Measurements from ENCODE around the gene KCNQ1OT1. TPM values are rescaled to one million over a fixed set of nuclear protein-coding genes. Genes with fewer than 3 reads are reported as not detected.

Gene KCNQ1OT1
- polyA plus RNA-seq, 3 donors, result 0.69 to 0.78 (median 0.76) TPM

DNA sequence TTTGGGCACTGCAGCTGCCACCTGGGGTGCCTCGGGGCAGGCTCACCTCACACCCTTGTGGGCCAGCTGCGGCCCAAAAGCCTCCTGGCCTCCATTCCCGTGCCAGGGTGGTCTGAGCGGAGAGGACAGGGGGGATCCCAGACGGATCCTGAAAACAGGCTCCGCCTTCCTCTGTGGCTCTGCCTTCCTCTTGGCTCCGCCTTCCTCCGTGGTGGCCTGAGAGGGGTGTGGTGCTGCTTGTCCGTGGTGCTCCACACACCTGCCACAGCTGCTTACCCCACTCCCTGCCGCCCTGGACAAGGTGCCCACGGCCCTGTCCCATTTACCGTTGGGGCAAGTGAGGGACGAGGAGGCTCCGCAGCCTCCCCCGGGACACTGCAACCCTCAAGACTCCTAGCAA lies 23.2 kb upstream of the KCNQ1OT1 start:
- DNase-seq (ENCODE audit: low read depth in 3 of 3, low spot score in 2 of 3), result no peak

GRCh38 chr11:2721210-2721916 lies 21.6 kb upstream of the KCNQ1OT1 start:
- no peak for DNase-seq (ENCODE audit: low read depth in 3 of 3, low spot score in 2 of 3)

DNA sequence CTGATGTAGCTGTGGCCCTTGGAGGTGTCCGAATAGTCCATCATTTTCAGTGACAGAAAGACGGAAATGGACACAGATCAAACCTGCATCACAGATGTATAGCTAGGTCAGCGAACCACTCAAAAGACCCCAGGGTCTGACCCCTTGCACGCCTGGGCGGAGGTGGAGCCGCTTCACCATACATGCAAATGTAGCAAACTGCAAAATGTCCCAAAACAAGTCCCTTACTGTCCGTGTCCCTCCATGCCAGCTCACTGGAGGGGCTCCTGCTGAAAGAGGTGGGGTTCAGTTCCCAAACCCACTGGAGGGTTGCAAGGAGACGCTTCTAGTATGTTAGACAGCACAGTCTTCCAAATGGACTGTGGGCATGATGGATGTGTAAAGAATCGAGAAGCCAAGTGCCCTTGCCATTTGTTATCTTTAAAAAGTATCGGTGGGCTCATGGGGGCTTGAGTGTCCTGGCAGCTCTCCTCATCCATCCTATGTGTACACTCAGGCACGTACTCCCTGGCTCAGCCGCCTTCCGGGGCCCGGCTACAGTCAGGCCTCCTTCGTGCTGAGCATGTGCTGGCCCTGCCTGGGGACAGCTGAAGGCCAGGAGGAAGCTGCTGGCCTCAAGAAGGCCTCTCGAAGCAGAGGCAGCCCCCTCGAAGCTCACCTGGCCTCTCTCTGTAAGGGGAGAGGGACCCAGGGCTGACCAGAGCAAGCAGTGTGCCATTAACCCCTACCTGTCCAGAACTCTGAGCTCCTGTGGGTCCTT lies 20.2 kb upstream of the KCNQ1OT1 start:
- DNase-seq (ENCODE audit: low read depth in 3 of 3, low spot score in 2 of 3), result no peak

GRCh38 chr11:2718817-2719438 lies 19.1 kb upstream of the KCNQ1OT1 start:
- no peak for DNase-seq (ENCODE audit: low read depth in 3 of 3, low spot score in 2 of 3)

DNA sequence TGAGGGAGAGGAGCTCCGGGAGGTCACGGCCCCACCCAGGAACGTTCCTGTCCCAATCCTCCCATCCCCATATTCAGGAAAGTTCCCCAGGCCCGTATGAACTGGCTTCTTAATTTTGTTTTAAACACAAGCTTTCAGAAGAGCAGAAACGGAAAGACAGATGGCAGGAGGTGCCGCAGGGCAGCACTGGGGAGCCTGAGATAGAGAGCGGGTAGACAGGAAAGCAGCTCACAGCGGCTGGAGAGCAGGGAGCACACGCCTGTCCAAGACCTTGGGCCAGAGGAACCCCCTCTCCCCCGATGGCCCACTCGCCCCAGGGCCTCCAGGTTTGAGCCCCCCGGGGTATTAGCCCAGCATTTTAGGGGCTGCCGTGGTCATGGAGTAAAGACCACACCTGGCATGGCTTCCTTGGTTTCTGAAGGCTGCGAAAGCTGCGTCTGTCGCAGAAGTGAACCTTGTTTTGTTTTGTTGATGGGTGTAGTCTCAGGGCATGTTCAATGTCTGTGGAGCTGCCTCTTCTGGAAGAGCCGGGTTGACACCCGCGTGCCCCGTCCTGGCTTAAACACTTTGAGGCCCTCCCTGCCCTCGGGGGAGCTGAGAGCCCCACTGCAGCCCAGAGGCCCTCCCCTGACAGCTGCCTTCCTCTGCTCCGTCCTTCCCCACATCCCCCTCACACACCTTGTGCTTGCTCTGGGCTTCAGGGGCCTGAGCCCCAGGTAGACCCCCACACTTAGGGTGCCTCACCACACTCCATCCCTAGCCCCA lies 17.9 kb upstream of the KCNQ1OT1 start:
- no peak for DNase-seq (ENCODE audit: low read depth in 3 of 3, low spot score in 2 of 3)

- no peak for DNase-seq (ENCODE audit: low read depth in 3 of 3, low spot score in 2 of 3)
These were observed 16.7 kb upstream of the KCNQ1OT1 start for GRCh38 chr11:2716376-2717095.

DNA sequence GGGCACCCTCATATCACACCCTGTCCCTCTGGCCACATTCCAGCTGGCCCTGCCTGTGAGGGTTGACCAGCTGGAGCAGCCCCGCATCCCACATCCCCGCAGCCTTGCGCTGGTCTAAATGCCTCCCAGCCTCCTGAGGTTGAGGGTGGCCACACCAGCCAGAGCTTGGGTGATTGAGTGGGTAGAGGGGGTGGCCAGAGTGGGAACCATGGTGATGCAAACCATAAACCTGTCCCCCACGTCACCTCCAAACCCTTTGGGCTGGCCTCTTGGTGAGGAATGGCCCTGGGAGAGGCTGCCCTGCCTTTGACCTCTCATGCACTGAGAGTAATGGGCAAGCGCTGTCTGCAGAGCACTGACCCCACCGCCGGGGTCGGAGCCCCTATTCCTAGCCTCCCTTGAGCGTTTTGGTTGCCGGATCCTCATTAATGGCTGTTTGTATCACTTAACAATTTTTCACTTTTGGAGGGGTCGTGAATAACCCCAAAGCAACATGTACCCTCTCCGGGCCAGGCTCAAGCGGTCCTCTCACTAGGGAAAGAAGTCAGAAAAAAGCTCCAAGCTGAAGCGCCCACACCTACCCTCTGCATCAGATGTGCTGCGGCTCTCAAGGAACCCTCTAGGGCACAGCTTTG lies 16.0 kb upstream of the KCNQ1OT1 start:
- no peak for DNase-seq (ENCODE audit: low read depth in 3 of 3, low spot score in 2 of 3)

DNA sequence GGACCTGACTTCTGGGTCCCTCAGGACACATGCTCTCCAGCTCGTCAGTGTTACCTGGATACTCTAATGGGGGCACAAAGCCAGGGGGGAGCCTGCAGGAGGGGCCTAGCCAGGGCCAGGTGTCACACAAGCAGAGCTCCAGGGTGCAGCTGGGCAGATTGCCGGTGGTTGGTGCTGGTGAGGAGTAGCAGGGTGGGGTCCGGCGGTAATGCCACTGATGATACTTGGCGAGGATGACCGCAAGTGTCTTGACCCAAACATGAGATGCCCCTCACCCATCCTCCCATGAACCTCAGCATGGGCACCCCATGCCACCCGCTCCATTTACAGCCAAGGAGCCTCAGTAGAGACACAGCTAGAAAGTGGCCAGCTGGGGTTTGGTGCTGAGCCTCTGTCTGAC lies 15.1 kb upstream of the KCNQ1OT1 start:
- no peak for DNase-seq (ENCODE audit: low read depth in 3 of 3, low spot score in 2 of 3)

GRCh38 chr11:2714463-2714800 lies 14.6 kb upstream of the KCNQ1OT1 start:
- DNase-seq (ENCODE audit: low read depth in 3 of 3, low spot score in 2 of 3), result no peak

DNA sequence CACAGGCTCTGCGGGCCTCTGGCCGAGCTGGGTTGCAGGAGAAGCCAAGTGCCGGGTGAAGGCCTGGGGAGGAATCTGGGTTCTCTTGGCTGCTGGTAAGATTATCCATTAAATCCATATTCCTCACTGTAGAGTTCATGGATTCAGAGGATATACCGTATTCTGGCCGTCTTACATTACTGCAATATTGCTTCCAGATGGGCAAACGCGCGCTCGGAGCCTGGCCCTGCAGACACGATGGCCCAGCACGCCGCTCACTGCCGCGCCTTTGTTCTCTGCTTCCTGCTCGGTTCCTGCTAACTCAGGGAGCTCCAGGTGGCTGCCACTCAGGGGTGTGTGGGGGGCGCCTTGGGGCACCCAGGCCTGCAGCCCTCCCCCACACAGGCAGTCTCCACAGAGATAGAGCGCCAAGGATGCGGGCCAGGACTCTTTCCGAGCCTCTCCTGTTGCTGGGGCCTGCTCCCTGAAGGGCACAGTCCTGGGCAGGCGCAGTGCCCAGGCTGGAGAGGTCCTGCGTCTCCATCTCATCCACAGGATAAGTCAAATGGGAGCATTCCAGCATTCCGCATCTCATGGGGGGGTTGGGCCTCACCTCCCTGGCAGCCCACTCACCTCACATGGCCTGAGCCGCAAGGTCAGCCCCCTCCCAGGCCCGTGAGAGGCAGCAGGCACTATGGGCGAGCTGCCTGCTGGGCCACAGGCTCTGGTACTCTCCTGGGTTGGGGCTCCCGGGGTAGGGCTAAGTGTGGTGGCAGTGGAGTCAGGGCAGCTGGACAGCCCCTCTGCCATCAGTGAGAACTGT lies 14.1 kb upstream of the KCNQ1OT1 start:
- DNase-seq (ENCODE audit: low read depth in 3 of 3, low spot score in 2 of 3), result no peak

DNA sequence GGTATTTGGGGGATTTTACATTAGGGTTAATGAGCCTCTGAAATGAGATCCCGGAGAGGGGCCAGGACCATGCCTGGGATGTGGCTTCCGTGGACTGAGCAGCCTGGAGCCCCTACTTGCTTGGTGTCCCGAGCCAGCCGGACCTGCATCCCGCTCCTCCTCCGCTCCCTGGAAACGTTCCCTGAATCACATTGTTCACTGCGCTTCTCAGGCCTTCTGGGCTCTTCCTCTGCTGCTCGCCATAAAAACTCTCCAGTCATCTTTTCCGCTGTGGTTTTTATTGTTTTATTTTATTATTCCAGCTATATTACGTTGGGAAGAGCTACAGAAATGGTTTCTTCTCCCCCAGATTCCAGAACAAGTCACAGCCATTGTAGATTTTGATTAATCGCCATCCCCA lies 13.3 kb upstream of the KCNQ1OT1 start:
- no peak for DNase-seq (ENCODE audit: low read depth in 3 of 3, low spot score in 2 of 3)

DNA sequence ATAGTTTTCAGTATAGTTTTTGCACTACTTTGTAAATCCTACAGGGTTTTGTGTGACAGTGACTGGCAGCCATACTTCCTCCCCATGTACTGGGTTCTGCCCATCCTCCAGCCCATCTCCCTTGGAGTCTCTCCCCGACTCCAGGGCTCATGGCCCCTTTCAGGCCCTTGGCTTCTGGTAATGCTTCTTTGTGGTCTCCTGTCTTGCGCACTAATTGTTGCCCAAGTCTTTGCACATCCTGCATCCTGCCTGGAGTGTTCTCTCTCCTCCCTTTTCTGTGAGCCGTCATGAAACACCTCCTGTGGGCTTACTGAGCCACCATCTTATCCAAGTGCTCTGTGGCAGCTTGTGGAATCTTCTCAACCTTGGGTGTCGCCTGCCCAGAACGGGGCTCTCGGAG lies 11.4 kb upstream of the KCNQ1OT1 start:
- no peak for DNase-seq (ENCODE audit: low read depth in 3 of 3, low spot score in 2 of 3)

DNA sequence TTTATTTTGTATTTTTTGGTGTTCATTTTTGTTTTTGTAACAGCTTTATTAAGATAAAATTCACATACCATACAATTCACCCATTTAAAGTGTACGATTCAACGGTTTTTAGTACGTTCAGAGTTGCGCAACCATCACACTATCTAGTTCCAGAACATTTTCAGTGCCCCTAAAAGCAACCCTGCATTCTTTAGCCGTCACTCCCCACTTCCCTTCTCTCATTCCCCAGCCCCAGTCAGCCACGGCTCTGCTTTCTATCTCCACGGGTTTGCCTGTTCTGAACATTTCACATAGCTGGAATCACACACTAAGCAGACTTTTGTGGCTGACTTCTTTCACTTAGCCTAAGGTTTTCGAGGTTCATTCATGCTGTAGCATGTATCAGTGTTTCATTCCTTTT lies 9.6 kb upstream of the KCNQ1OT1 start:
- DNase-seq (ENCODE audit: low read depth in 3 of 3, low spot score in 2 of 3), result no peak

DNA sequence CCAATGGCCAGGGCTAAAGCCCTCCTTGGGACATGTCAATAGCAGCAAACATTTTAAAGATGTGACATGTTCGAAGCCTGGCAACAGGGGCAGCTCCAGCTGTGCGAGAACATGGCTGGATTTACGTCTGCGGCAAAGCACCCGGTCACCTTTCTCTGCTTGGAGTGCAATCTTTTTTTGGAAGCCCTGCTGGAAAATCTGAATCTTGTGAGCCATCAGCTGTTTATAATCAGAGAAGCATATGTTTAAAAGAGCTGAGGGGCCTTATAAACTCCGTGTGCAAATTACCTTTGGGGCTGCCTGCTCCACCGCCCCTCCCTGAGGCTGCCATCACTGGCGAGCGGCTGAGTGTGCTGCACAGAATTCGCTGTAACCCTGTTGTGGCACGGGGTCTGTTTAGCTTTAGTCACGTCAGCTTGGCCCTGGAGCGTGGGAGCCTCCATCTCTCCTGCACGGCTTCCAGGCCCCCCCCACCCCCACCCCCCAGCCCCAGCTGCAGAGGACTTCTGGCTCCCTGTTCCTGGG lies 9.0 kb upstream of the KCNQ1OT1 start:
- no peak for DNase-seq (ENCODE audit: low read depth in 3 of 3, low spot score in 2 of 3)

- DNase-seq (ENCODE audit: low read depth in 3 of 3, low spot score in 2 of 3), result no peak
These were observed 8.4 kb upstream of the KCNQ1OT1 start for GRCh38 chr11:2708151-2708581.

- DNase-seq (ENCODE audit: low read depth in 3 of 3, low spot score in 2 of 3), result no peak
These were observed 7.9 kb upstream of the KCNQ1OT1 start for GRCh38 chr11:2707736-2708135.

GRCh38 chr11:2706321-2706720 lies 6.5 kb upstream of the KCNQ1OT1 start:
- no peak for DNase-seq (ENCODE audit: low read depth in 3 of 3, low spot score in 2 of 3)

DNA sequence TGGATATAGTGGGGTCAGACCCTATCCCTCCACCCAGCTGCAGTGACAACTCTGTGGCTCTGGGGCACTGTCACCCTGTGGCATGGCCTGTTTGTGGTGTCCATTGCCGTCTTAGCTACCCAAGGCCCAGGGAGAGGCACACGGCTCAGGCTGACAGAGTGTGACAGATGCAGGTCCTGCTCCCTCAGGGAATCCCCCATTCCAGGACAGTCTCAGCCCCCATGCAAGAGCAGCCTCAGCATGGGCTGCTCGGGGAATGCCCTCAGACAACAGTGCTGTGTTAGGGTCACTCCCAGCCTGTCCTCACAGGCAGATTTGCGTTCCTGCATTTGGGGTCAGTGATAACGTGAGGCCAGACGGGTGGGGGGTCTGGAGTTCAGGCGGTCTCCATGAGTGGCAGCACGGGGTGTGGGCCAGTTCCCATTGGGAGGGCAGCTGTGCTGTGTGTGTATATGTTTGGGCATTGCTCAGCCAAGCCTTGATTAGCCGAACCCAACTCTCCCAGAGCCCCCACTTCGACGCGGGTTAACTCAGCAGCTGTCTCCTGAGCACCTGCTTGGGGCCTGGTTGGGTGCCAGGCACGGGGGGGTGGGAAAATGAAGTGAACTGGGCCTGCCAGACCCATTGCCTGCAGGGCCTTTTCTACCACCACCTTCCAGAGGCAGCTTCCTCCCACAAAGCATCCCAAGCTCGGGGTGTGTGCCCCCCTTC lies 5.3 kb upstream of the KCNQ1OT1 start:
- no peak for DNase-seq (ENCODE audit: low read depth in 3 of 3, low spot score in 2 of 3)
